ENCODE data around the gene CADM3.

GRCh38 chr1:159141584-159142390, 29.6 kb upstream of the CADM3 start:
- TF ChIP-seq RAD21 (IDR thresholded peaks at IDR 0.05 in 1 of 2, conservative IDR thresholded peaks at IDR 0.05 in 1 of 2; ENCODE audit: low read depth in 2 of 2, low read length in 2 of 2): no peak
- no peak for TF ChIP-seq POLR2AphosphoS5 (IDR thresholded peaks at IDR 0.05; ENCODE audit: low read depth, low read length)
- TF ChIP-seq RFX5 (IDR thresholded peaks at IDR 0.05; ENCODE audit: borderline replicate concordance, low read depth, low read length): no peak
- no peak for TF ChIP-seq POLR2A (IDR thresholded peaks at IDR 0.05; ENCODE audit: control extremely low read depth in 1 of 2, low read depth in 2 of 2, low read length in 2 of 2)
- no peak for TF ChIP-seq RNF2 (IDR thresholded peaks at IDR 0.05; ENCODE audit: borderline replicate concordance, low read depth, low read length, missing control alignments, poor library complexity, severe bottlenecking)
- no peak for TF ChIP-seq USF2 (IDR thresholded peaks at IDR 0.05; ENCODE audit: low read length)
- TF ChIP-seq CTCF (IDR thresholded peaks at IDR 0.05; ENCODE audit: control extremely low read depth in 1 of 3, insufficient read depth in 1 of 3, low read depth in 1 of 3, low read length in 3 of 3): no peak

Data from H1 (cell line).